NK-92 treated with Interleukin-12 subunit alpha and Interleukin-12 subunit beta, amount 100 ng/mL, for 24 hours (cell line): Measurements from ENCODE around the gene SMIM38.
"Not testable (repeated sequence)": the region's sequence is repeated elsewhere in the genome, so short reads cannot be mapped to it uniquely, and the experiment has no call there.

Source experiments
- DNase-seq: peaks from one replicate; lab custom pipeline; 2025; lab: John Stamatoyannopoulos, UW

The SMIM38 gene

DNA sequence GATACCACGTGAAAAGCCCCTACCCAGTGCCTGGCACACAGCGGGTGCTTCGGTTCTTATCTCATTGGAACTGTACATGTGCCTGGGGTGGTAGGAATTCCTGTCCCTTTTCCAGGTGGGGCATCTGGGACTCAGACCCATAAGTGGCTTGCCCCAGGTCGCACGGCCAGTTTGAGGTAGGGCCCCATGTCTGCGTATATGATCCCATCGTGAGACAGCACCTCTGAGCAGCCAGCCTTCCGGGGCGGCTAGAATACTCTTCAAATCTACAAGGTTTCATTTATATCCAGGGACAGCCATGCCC is 33.5 kb upstream of the SMIM38 start:
- no peak for DNase-seq

DNA sequence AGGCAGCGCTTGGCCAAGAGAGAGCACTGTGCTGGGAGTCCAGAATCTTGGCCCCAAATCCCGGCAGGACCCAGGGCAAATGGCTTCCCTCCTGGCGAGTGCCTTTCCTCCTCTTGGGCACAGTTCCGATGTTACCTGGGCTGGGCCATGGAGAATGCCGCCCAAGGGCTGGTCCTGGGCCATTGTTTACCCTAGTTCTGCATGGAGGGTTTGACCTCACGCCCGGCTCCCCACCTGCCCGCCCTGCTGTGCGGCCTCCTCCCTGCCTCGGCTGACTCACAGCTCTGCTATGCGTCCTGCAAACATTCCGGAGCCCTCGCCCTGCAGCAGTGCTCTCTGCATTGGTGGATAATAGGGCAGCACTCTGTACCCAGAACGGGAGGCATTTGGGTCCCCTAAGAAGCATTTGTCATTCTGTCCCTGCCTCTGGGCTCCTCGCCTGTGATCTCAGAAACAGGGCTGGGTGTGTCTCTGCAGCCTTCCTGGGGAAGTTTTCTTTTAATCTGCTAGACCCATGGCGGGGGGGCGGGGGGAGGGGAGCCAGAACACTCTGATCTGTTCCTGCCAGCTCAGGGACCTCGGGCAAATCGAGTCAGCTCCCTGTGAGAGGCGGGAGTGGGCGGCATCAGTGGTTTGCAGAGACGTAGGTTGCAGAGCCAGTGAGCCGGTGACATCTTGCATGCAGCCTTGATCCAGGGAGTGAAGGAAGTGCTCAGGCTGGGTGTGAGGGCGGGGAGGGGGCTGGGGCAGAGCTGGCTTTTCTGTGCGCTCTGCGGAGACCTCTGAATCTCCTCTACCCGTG is 32.9 kb upstream of the SMIM38 start:
- DNase-seq: peak; percentile 10

DNA sequence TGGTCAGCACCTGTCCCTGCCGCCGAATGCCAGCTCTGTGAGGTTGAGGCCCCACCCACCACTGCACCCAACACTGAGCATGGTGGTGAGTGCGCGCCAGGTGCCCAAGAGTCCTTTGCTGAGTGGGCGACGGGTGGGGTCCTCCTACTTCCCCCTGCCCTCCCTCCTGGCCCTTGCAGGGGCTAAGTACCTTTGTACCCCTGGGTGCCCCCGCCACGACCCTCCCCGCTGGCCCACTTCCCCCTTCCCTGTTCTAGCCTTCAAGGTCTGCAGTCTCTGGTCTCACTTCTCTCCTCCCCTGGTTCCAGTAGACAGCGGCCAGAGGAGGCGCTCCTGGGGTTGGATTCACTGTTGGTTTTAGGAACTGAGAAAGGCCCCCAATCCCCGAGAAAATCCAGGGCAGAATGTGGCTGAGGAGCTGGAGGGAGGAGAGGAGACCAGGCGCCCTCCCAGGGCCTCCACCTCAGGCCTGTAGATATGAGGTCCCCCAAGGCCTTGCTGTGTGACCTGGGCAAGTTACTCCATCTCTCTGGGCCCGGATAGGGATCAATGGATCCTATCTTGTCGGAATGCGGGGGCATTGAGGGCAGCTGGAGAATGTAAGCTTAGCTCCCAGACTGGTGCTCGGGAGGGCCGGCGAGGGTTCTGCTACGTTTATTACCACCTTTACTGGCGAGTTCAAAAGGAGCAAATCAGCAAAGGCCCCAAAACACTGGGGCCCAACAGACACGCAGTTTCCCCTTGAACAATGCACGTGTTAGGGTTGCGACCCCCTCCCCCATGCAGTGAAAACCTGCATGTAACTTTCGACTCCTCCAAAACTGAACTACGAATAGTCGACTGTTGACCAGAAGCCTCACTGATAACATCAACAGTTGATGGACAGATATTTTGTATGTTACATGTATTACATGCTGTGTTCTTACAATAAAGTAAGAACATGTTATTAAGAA is 31.9 kb upstream of the SMIM38 start:
- DNase-seq: no peak

DNA sequence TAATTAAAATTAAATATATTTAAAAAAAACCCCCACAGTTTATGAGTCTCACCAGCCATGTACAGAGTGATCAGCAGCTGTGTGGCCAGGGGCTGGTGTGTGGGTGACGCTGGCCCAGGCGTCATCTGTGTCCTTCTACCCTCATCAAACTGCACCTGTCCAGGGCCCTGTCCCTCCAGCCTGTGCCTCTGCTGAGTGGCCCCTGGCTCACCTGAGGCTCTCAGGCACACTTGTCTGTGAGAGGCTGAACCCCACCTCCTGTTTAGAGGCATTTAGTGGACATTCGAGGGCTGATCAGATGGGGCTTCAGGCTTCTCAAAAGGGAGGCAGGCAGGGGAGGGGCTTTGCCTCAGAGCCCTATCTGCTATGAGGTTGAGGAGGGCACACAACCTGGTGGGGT is 29.9 kb upstream of the SMIM38 start:
- no peak for DNase-seq

DNA sequence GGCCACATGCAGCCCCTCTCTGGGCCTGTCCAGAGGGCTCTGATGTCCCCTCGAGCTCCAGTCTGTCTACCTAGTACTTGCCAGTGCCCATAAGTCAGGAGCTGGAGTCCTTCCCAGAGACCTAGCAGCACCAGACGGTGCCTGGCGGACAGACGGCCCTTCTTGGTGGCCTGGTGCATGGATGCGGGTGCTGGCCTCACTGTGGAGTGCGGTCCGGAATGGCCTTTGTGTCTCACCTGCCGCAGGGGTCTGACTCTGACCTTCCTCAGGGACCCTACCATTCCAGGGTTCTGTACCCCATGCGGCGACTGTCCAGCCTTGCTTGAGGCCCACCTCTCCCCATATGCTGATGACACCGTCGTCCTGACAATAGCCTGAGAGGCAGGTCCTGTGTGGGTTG is 29.4 kb upstream of the SMIM38 start:
- DNase-seq: no peak

DNA sequence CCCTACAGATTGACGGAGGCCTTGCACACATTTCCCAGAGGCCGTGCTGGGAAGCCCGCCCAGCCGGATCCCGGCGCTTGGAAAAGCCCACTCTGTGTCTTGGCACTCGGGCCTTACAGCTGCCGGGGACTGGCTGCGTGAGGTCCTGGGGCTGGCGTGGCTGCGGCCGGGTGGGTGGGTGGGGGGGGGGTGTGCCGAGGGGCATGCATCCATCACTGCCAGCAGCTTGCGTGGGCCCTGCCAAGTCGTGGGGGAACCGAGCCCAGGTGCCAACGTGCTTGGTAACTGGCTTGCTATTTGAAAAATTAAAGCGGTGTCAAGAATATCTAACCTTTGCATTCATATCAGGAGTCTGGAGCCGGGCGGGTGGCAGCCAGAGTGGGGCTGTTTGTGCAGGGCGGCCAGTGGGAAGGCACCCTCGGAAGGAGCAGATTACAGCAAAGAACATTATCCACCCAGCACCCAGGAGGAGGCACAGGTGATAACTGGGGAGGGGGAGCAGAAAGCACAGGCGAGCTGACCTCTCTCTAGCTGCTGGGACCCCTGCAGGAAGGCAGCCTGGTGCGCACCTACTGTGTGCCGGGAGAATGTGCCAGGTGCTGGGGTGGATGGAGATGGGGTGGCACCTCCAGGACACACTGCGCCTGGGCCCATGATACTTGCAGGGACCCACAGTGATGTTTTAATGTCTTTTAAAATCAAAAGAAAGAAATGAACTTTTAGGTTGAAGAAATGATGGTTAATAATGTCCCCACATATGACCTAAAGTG is 28.5 kb upstream of the SMIM38 start:
- DNase-seq: no peak

DNA sequence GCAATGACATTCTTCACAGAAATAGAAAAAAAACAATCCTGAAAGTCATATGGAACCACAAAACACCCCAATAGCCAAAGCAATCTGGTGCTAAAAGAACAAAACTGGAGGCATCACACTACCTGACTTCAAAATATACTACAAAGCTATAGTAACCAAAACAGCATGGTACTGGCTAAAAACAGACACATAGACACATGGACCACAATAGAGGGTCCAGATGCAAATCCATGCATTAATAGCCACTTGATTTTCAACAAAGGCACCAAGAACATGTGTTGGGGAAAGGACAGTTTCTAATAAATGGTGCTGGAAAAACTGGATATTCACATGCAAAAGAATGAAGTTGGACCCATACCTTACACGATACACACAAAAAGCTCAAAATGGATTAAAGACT is 27.9 kb upstream of the SMIM38 start:
- DNase-seq: no peak

DNA sequence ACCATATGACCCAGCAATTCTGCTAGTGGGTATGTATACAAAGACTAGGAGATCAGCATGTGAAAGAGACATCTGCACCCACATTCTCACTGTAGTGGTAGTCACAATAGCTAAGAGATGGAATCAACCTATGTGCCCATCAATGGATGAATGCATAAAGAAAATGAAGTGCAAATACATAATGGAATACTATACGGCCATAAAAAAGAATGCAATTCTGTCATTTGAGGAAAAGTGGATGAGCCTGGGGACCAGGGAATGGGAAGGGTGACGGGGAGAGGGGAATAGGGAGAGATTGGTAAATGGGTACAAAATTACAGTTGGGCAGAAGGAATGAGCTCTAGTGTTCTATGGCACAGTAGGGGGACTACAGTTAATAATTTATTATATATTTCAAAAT is 26.7 kb upstream of the SMIM38 start:
- DNase-seq: no peak

DNA sequence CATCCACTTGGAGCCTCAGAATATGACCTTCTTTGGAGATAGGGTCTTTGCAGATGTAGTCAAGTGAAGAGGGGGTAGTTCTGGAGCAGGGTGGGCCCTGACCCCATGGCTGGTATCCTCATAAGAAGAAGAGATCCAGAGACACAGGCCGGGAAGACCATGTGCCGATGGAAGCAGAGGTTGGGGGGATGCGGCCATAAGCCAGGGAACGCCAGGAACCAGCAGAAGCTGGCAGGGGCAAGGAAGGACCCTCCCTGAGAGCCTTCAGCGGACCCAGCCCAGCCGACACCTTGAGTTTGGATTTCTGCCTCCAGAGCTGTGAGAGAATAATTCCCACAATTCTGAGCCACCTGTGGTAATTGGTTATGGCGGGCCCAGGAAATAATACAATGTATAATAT is 26.1 kb upstream of the SMIM38 start:
- no peak for DNase-seq

DNA sequence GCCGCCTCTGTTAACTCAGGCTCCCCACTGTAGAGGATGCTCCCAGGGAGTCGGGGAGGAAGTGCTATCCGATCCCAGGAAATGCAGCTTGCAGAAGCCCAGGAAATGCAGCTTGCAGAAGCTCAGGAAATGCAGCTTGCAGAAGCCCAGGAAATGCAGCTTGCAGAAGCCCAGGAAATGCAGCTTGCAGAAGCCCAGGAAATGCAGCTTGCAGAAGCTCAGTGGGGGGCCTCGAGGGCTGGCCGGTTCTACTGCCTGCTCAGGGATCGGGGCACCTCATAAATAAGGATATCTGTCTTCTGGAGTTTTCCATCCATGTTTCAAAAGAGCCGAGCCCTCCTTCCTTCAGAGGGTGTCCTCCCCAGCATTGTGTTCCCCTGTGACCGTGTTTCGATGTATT is 25.1 kb upstream of the SMIM38 start:
- no peak for DNase-seq

DNA sequence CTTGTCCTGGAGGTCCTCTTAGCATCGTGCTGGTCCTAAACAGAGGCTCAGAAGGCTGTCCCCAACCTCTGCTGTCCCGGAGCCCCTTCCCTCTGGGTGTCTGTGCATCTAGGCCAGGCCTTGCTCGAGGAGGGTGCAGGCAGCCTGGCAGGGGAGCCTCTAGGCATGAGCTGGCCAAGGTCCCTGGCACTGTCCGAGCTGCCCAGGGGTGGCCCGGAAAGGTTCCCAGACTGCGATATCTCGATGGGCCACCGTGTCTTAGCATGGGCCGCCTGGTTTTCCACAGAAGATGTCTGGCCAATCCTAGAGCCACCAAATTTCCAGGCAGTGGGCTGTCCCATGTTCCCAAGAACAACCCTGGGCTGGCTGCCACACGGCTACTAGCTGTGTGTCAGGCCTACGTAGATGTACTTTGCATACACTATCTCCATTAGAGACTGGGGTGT is 24.6 kb upstream of the SMIM38 start:
- DNase-seq: no peak

DNA sequence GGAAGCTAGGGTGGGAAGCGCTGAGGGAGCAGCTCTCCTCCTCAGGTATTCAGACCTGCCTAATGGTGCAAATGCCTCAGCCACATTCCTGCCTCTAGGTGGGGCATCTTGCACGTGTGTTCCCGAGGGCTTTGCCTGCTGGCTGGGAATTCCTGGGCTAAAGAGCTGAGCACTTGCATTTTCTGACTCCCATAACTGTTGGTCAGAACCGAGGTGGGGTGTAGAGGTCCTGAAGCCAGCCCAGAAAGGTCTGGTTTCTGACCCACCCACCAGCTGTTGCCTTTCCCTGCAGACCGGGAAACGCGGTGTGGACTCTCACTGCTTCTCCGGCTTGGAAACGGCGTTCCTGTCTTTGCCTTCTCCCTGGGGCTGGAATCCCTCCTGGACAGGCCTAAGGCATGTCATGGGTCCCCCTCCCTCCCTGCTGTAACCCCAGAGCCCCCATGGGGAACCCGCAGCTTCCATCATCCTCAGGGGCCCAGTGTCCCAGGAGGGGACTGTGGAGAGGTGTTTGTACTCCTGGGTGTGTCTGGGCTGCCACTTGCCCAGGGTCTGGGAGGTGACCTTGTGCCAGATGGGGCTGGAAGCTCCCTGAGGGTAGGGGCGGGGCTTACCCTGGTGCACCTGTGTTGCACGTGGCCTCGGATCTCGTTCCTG is 24.0 kb upstream of the SMIM38 start:
- DNase-seq: no peak

DNA sequence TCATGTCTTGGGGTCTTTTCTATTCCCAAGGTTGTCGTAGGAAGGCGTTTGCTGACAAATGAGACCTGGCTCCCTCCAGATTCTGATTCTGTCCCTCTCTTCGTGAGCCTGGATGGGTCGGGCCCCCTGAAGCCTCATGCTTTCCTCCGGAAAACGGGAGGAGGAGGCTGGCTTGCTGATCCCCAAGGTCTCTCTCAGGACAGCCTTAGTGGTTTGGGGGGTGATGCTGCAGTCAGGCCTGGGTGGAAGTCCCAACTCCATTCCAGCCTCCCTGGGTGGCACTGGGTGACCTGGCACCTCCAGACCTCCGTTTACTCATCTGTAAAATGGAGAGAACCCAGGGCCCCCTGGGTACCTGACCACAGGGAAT is 23.4 kb upstream of the SMIM38 start:
- no peak for DNase-seq

DNA sequence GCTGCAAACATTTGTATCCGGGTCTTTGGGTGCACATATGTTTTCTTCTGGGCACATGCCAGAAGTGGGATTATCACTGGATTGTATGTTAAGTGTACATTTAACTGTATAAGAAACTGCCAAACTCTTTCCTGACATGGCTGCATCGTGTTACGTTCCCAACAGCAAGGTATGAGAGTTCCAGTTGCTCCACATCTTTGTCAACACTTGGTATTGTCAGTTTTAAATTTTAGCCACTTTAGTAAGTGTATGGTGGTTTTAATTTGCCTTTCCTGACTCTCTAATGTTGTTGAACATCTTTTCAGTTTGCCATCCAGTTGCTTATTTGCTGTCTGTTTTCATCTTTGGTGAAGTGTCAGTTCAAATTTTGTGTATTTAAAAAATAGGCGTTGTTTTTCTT is 22.5 kb upstream of the SMIM38 start:
- DNase-seq: no peak

DNA sequence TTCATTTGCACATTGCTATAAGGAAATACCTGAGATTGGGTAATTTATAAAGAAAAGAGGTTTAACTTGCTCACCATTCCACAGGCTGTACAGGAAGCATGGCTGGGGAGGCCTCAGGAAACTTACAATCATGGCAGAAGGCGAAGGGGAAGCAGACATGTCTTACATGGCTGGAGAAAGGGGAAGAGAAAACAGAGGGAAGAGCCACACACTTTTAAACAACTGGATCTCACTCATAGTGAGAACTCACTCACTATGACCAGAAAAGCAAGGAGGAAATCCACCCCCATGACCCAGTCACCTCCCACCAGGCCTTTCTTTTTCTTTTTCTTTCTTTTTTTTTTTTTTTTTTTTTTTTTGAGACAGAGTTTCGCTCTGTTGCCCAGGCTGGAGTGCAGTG is 21.6 kb upstream of the SMIM38 start:
- not testable (repeated sequence) for DNase-seq

DNA sequence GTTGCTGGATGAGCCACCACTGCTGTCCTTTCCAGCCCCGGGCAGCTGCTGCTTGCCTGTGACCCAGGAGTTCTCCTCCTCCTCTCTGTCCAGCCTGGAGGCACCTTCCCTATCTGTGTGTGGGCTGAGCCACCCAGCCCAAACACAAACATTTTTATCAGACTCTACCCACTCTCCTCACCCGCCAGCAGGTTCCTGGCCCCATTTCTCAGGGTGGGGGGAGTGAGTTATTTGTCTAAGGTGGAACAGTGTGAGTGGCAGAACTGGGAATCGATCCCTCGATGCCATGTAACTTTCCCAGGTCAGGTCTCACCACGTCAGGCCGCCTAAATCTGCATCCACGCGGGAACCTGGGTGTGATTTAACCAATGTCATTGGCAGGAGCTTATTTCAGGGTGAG is 20.8 kb upstream of the SMIM38 start:
- no peak for DNase-seq

DNA sequence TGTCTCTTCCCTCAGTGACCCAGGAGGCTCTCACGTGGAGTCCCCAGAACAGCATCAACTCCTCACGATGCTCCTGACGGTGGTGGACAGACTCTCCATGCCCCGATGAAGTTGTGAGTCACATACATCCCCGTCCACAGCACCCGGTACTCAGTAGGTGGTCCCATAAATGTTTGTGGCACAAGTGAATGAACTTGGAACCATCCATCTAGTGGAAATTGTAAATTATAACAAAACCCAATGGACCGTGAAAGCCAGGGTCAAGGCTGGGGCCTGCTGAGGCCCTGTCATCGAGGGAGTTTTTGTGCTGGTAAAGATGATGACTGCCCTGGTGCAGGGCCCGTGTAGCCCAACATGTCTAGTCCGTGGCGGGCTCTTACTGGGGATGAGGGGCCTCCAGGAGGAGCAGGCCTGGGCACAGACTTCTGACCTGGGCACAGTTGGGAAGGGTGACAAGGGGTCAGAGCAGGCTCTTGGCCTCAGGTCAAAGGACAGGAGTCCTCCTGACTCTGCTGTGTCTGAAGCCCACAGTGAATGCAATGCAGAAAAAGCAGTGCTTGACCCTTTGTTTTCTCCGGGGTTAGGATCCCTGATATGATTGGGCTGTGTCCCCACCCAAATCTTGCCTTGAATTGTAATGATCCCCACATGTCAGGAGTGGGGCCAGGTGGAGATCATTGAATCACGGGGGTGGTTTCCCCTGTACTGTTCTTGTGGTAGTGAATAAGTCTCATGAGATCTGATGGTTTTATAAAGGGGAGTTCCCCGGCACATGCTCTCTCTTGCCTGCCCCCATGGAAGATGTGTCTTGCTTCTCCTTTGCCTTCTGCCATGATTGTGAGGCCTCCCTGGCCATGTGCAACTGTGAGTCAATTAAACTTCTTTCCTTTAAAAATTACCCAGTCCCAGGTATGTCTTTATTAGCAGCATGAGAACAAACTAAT is 20.0 kb upstream of the SMIM38 start:
- DNase-seq: no peak

DNA sequence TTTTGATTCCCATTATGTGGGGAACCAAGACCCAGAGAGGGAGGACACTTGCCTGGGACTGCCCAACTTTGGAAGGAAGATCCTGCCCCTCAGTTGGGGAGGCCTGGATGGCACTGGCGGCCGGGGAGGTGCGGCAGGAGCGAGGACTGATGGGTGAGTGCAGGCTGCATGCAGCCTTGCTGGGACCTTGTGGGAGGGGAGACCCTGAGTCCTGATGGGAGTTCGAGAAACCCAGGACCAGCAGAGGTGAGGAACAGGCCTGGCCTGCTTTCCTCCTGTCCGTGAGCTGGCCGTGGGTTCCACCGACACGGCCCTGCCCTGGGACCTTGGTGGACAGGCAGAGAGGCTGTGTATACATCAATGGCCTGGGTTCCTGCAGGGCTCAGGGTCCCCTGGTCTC is 19.3 kb upstream of the SMIM38 start:
- DNase-seq: no peak

DNA sequence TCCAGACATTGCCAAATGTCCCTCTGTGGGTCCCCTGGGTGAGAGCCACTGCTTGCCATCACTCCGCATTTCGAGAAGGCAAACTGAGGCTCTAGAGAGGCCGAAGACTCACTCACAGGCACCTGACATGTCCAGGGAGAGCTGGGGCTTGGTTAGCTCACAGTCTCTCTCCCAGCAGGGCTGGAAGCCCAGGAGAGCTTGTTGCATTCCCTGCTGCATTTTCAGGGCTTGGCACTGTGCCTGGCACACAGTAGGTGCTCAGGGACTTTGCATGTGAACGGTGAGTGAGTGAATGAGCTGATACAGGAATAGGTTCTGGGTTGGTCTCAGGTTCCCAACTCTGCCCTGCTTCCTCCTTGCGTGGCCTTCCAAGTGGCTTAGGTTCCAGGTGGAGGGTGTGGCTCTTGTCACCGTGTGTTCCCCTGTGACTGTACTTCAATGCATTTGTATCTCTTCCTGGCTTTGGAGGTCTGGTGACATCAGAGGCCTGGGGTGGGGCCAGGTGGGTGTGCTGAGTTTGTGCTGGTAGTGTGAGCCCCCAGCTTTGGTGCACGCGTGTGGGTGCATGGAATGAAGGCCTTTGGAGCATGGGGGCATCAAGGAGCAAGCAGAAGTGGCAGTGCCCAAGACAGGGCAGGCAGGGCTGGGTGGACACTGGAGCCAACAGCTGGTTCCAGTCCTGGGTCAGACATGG is 18.4 kb upstream of the SMIM38 start:
- DNase-seq: no peak

DNA sequence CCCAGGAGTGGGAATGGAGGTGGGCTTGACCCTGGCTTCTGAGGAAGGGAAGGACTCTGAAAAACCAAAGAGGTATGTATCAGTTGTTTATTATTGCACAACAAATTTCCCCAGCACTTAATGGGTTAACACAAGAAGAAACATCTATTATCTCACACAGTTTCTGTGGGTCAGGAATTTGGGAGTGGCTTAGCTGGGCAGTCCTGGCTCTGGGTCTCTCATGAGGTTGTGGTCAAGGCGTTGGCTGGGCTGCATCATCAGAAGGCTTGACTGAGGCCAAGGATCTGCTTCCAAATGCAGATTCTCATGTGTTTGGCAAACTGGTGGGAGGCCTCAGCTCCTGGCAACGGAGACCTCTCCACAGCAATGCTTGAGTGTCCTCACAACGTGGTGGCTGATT is 17.5 kb upstream of the SMIM38 start:
- no peak for DNase-seq
